ENCODE measurements around the gene MYH9.

The MYH9 gene

DNA sequence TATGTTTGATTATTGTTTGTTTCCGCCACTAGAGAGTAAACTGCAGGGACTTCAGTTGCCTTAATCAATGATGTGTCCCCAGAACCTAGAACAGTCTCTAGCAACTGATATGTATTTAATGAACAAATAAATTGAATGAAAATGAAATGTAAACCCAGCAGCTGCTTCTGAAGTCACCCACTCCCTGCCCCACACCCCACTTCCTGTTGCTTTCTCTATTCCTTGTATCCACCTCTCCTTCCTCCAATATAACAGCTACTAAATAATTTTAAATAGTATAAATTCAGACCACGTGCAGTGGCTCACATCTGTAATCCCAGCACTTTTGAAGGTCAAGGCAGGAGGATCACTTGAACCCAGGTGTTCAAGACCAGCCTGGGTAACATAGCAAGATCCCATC, 15.8 kb downstream of the MYH9 start:
- no peak for DNase-seq (ENCODE audit: low spot score)

DNA sequence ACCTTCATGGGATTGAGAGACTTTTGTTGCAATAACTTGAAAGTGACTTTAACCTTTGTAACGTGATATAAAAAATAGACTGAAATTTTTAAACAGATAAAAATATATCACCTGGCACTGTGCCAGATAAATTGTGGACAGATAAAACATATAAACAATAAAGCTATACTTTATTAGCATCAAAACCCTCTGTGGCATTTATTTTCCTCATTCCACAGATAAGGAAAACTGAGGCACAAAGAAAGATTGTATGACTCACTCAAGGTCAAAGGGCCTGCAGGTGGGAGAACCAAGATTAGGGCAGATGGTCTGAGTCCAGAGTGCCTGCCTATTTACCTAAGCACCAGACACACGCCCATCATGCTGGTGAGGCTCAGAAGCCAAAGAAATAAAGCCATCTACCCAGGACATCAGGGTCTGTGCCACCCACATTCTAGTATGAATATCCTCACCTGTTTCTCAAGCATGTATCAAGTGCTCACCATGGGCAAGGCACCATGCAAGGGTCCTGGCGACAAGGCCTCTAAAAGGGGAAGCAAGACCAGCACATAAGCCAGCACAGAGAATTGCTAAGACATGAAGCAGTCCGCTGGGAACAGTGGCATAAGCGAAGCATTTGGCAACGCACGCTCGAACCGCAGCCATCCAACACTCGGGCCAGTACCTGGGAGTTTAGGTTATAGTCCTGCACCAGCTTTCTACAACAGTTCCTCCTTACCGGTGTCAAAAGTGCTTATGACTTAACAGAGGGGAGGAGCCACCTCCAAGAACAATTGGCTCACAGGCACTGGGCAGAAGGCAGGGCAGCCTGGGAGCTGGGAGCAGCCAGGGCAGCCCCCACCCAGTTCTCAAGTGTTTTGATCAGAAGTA, 17.6 kb downstream of the MYH9 start:
- TF ChIP-seq, protein P1, sequence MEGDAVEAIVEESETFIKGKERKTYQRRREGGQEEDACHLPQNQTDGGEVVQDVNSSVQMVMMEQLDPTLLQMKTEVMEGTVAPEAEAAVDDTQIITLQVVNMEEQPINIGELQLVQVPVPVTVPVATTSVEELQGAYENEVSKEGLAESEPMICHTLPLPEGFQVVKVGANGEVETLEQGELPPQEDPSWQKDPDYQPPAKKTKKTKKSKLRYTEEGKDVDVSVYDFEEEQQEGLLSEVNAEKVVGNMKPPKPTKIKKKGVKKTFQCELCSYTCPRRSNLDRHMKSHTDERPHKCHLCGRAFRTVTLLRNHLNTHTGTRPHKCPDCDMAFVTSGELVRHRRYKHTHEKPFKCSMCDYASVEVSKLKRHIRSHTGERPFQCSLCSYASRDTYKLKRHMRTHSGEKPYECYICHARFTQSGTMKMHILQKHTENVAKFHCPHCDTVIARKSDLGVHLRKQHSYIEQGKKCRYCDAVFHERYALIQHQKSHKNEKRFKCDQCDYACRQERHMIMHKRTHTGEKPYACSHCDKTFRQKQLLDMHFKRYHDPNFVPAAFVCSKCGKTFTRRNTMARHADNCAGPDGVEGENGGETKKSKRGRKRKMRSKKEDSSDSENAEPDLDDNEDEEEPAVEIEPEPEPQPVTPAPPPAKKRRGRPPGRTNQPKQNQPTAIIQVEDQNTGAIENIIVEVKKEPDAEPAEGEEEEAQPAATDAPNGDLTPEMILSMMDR (IDR thresholded peaks at IDR 0.05; ENCODE audit: extremely low read depth, insufficient read depth, missing control alignments), result no peak
- no peak for DNase-seq (ENCODE audit: low spot score)
- in situ Hi-C loops (cut with MboI; ENCODE audit: low pct_unique_long_range_greater_than_20kb, low sequenced_read_pairs, unreplicated experiment), result no loop called here

More for the DNA sequence above, 15.8 kb downstream of the MYH9 start:
- in situ Hi-C loops (cut with MboI; ENCODE audit: low pct_unique_long_range_greater_than_20kb, low sequenced_read_pairs, unreplicated experiment), result no loop called here
- TF ChIP-seq, protein P1 (IDR thresholded peaks at IDR 0.05; ENCODE audit: extremely low read depth, insufficient read depth, missing control alignments), result no peak

DNA sequence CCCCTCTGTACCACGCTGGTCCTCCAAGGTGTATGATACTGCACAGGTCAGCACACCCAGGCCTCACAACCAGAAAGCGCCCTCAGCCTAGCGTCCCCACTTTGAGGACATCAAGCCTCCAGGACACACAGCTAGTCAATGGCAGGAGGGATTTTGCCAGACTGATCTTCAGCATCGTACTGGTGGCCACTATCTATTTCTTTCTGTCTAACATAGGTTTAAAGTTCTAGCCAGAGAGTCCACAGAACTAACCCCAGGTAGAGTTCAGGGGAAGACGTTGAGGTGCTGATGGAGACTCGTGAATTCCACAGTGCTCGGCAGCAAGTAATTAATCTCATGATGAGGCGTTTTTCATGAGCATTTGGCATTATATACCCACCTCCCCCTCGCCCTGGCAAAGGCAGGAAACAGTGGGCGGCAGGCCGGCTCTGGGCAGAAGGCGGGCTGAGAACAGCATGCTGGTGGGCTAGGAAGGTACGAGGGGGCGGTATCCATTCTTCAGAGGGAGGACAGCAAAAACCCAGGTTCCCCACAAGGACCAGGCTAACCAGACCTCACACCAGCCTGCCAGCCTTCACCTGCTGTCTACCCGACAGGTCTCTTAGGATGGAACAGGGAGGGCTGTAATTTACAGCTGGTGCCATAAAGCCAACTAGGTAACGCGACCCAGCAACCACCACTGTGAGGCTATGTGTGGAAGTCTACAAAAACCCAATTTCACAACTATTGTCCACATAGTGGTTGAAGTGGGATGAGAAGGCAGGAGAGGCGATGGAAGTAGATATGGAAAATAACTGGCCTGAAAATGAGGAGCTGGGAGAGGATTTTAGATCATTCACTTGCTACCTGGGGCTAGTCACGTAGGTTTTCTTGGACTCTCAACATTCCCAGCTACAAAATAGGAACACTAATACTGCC, 18.5 kb downstream of the MYH9 start:
- in situ Hi-C loops (cut with MboI; ENCODE audit: low pct_unique_long_range_greater_than_20kb, low sequenced_read_pairs, unreplicated experiment), result no loop called here
- TF ChIP-seq, protein P1 (IDR thresholded peaks at IDR 0.05; ENCODE audit: extremely low read depth, insufficient read depth, missing control alignments), result no peak
- no peak for DNase-seq (ENCODE audit: low spot score)

DNA sequence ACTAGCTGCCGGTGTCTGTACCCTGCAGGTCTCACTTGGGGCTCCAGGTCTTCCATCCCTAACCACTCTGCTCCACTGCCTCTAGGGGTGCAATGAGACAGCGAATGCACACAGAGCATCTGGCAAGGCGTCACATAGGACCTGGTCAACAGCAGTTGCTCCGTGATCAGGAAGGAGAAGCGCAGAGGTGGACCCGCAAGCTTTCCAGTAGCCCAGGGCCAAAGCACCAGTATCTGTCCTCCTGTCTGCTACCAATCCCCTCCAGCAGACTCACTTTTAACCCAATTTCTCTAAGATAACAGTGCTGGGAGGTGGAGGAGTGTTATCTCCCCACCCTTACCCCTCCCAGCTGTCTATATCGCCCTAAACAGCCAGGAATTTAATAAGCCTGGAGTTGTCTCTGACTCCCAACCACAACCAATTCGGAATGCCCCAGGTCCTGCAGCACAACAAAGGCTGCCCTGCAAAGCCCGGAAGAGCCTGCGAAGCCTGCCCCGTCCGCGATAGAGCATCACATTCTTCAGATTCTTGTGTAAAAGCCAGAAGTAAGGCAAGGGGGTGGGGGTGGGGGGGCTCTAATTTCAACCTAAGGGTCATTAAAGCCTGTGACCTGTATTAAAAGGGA, 19.3 kb downstream of the MYH9 start:
- DNase-seq (ENCODE audit: low spot score), result no peak
- in situ Hi-C loops (cut with MboI; ENCODE audit: low pct_unique_long_range_greater_than_20kb, low sequenced_read_pairs, unreplicated experiment), result no loop called here
- TF ChIP-seq, protein P1 (IDR thresholded peaks at IDR 0.05; ENCODE audit: extremely low read depth, insufficient read depth, missing control alignments), result no peak

DNA sequence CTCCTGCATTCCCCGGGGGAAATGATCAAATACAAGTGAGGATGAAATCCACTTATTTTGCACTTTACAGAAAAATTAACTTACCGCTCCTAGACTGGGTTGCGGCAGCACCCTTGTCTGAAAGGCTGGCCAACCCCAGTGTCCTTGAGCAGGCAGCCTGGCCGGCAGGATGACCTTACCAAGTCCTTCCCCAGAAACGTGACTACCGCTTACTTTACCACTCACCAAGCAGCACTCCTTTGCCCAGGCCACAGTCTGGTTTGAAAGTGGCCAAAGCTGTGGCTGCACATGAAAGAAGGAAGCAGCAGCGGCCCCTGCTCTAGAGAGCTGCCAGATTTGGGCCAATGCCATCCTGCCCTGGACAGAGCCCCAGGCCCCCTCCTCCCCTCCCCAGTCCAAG, 20.3 kb downstream of the MYH9 start:
- in situ Hi-C loops (cut with MboI; ENCODE audit: low pct_unique_long_range_greater_than_20kb, low sequenced_read_pairs, unreplicated experiment), result no loop called here
- no peak for DNase-seq (ENCODE audit: low spot score)
- TF ChIP-seq, protein P1 (IDR thresholded peaks at IDR 0.05; ENCODE audit: extremely low read depth, insufficient read depth, missing control alignments), result no peak

DNA sequence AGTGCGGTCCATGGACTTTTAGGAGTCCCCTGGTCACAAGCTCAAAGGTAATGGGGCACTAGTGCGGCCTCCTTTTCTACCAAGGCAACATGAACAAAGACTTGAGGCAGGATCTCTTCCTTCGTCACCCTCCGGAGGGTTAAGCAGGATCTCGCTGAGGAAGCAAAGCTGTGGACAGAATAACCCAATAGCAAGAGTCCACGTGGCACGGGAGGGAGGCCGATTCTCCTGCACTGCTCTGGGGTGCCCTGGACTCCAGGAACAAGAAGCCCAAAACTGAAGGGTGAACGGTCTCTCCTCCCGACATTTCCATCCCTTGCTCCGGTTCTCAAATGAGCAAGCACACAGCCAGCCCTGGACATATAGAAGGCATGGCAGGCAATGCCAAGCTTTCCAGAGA, 20.7 kb downstream of the MYH9 start:
- DNase-seq (ENCODE audit: low spot score), result no peak
- in situ Hi-C loops (cut with MboI; ENCODE audit: low pct_unique_long_range_greater_than_20kb, low sequenced_read_pairs, unreplicated experiment), result no loop called here
- TF ChIP-seq, protein P1 (IDR thresholded peaks at IDR 0.05; ENCODE audit: extremely low read depth, insufficient read depth, missing control alignments), result no peak
